ENCODE results near the gene CHST12.

DNA sequence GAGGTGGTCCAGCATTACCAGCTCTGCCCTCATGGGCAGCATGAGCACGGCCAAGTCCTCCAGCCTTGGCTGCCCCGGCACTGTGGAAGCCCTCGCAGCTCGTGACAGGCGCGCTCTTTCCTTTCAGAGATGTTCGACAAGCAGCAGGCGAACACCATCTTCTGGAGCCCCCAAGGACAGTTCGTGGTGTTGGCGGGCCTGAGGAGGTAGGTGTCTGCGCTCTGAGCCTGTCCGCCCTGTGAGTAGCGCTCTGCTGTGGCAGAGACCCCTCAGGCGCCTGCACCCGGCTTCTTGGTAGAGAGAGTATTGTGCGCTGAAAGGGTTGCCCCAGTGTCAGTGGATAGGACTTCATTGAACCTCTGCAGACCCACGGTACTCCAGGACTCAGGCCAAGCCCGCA, 29.0 kb upstream of the CHST12 start:
- TF ChIP-seq CTCF (IDR thresholded peaks at IDR 0.05): no peak
- TF ChIP-seq EZH2 (IDR thresholded peaks at IDR 0.05; ENCODE audit: borderline replicate concordance, insufficient read depth, low read depth, low read length, poor library complexity, severe bottlenecking): no peak
